GM18508 (cell line): ENCODE results near the gene NINJ1.
"Not testable (repeated sequence)": the region's sequence is repeated elsewhere in the genome, so short reads cannot be mapped to it uniquely, and the experiment has no call there.

Source experiments
- ATAC-seq: cut with Tn5 transposase; IDR thresholded peaks from one replicate; pipeline ENCODE4 v1.9.1; 2021; ENCODE audit warnings: moderate number of reproducible peaks; ENCODE audit not compliant: insufficient read depth, unreplicated experiment

NINJ1 gene

DNA sequence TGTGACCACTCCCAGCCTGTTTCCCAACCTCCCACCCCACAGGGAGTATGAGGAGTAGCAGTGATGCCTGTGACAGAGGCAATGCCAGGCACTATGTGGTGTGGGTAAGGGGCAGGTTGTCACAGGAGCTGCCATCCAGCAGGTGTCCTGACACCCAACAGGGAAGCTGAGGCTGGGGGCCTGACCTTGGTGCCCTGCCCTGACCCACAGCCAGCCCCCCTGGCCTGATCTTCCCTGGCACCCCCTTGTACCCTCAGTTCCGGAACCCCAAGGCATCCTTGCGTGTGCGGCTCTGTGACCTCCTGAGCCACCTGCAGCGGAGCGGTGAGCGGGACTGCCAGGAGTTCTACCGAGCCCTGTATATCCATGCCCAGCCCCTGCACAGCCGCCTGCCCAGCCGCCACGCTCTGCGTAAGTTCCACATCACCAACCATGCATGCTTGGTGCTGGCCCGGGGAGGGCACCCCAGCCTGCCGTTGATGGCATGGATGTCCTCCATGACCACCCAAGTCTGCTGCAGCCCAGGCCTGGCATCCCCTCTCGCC lies 23.7 kb downstream of the NINJ1 start:
- no peak for ATAC-seq

- no peak for ATAC-seq
These were observed 25.6 kb downstream of the NINJ1 start for GRCh38 chr9:93108291-93109041.

DNA sequence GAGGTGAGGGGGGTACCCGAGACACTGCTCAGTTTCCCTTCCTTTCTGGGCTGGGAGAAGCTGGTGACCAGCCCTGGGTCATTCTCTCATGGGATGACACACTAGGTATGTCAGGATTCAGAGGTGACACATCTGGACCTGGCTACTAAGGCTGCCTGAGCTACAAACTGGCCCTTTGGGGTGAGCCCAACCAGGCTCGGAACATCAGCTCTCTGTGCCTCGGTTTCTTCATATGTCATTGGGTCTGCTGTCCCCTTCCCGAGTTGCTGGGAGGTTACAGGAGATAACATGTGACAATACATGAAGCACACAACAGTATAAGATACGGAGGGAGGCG lies 26.3 kb downstream of the NINJ1 start:
- ATAC-seq = no peak

- ATAC-seq = no peak
These were observed 26.8 kb downstream of the NINJ1 start for GRCh38 chr9:93107151-93107824.

GRCh38 chr9:93105620-93106019 lies 28.4 kb downstream of the NINJ1 start:
- no peak for ATAC-seq

GRCh38 chr9:93101086-93101485 lies 33.0 kb downstream of the NINJ1 start:
- not testable (repeated sequence) for ATAC-seq

DNA sequence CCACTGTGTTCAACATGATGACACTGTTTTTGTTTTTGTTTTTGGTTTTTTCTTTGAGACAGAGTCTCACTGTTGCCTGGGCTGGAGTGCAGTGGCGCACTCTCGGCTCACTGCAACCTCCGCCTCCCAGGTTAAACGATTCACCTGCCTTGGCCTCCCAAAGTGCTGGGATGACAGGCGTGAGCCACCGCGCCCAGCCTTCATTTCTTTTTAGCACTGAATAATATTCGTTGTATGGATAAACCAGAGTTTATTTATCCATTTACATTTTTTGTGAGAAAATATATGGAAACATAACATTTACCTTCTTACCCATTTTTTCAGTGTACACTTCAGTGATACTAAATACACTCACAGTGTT lies 33.8 kb downstream of the NINJ1 start:
- ATAC-seq = no peak

GRCh38 chr9:93099551-93100275 lies 34.3 kb downstream of the NINJ1 start:
- no peak for ATAC-seq

- no peak for ATAC-seq
These were observed 35.7 kb downstream of the NINJ1 start for GRCh38 chr9:93098236-93098946.

DNA sequence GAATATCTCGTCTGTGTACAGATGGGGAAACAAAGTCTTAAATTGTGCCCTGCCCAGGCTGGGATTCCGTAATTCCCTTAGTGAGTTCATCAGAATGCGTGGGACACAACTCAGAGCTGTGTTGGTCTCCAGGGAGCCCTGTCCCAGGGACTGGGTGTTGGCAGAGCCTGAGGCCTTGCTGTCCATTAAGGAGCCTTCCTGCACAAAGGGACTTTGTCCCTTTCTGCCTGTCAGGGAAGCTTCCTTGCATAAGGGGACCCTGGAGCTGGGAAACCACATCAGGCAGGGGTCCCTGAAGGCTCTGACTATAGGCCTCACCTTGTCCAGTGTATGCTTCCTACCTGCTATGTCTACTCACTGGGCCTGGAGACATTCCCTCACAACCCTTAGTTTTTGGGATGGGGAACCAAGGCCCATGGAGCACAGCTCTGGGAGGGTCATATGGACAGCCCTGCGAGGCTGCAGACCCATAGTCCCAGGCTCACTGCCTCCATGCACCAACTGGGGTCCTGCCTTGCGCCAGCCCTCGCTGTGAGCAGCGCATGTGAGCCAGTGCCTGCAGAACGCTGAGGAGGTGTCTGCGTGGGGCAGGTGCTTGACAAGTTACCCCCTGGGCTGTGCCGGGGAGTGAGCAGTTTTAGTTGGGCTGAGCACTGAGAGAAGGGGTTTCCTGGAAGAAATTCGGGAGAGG lies 36.4 kb downstream of the NINJ1 start:
- no peak for ATAC-seq

DNA sequence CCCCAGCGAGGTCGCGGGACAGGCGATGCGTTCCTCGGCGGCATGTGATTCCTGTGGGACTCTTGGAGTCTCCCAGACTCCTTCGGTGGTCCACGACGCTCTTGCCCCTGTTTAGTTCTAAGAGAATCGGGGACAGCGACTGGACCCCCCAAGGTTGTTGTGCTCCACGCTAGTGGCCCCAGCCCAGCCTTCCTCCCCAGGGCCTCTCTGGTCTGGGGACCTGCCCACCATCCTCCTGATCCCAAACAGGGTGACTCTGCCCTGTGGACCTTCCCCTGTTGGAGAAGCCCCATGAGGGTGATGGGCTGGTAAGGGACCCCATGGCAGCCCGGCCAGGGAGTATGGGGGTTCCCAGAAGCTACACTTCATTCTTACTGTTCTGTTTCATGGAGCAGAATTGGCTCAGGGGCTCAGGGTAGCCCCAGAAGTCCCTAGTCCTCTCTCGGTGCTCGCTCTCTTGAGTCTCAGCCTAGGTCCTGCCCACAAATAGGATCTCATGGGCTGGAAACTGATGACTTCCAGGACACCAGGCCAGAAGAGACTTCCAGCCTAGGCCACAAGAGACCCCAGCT lies 37.2 kb downstream of the NINJ1 start:
- no peak for ATAC-seq

DNA sequence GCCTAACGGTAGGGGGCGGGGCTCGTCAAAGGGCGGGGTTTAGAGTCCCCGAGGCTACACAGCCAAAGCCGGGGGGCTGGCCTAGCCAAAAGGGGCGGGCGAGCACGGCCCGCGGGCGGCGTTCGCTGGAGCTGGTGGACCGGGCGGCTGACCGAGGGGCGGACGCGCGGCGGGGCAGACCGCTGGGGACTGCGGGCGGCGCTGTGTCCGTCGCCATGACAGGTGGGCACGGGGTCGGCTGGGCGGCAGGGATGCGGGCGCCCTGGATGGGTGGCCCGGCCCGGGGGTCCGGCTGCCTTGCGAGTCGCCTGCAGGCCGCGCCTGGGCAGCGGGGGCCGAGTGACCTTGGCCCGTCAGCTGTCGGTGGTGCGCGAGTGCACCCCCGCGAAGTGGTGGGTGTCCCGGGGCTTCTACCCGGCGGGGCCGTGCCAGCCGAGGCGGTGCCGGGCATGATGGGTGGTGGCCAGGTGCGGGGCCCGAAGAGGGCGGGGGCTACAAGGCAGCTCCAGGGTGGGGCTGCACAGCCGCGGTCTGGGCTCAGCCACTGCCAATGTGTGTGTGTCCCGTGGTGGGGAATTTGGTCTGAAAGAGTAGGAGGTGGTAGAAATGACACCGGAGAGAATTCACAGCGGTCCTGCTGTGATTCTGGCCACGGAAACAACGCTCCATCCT lies 37.8 kb downstream of the NINJ1 start, which contains the start of gene CARD19:
Gene CARD19, plus strand, starts transcription at position 87 of the 672 bp plus-strand sequence. Its CDS starts 129 bp downstream, at position 216.
- no peak for ATAC-seq

- no peak for ATAC-seq
These were observed 38.6 kb downstream of the NINJ1 start for GRCh38 chr9:93095205-93096130.

- ATAC-seq = no peak
These were observed 39.3 kb downstream of the NINJ1 start for GRCh38 chr9:93094658-93095204.

- no peak for ATAC-seq
These were observed 40.0 kb downstream of the NINJ1 start for GRCh38 chr9:93093877-93094657.

DNA sequence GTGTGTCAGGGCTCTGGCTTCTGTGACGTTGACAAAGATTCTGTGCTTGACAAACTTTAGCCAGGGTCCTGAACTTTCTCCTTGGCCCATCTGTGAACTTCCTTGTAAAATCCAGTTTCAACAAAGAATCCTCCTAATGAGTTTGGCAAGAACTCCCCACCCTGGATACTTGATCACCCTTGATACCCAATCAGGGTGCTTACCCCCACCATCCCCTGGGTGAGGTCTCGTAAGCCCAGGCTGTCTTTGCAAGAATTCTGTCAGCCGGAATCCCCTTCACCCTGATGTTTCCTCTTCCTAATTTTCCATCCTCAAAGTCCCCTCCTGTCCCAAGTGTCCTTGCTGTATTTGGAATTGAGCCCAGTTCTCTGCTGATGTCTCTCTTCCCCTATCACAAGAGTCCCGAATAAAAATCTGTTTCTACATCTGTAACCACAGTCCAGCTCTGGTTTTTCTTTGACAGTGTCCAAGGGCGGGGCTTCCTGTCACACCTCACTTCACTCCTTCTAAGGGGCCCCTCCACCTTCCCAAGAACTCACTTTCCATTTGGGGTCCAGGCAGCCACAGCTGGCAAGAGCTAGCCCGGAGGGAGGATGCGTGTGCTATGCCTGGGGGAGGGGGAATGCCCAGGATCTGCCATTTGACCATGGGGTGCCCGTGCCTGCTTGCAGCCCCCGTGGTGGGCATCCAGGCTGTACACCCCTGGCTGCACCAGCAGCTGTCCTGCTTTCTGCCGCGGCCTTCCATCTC lies 40.7 kb downstream of the NINJ1 start:
- ATAC-seq = no peak
